ENCODE data around the gene TSPAN15. TPM values are rescaled to one million over a fixed set of nuclear protein-coding genes. Genes with fewer than 3 reads are reported as not detected.

The TSPAN15 gene
- total RNA-seq, 1 experiment from 2014 or later: 108 TPM

DNA sequence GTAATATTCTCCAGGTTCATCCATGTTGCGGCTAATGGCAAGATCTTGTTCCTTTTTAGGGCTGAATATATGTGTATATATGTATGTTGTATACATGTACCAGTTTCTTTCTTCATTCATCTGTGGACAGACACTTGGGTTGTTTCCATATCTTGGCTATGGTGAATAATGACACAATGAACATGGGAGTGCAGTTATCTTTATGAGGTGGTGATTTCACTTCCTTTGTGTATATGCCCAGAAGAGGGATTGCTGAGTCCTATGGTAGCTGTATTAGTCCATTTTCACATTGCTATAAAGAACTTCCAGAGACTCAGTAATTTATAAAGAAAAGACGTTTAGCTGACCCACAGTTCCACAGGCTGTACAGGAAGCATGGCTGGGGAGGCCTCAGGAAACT, 17.1 kb upstream of the TSPAN15 start:
- H2AFZ ChIP-seq: no peak overlapping the region
- H3K79me2 ChIP-seq (ENCODE audit: low read depth): no peaks in the 10 kb centered on the region
- no peaks in the 10 kb centered on the region for H3K36me3 ChIP-seq (ENCODE audit: low read depth)
- peaks cover 19% of the 10 kb centered on the region for H3F3A ChIP-seq (ENCODE audit: insufficient read depth, low read depth)
- ChIA-PET POLR2A (ENCODE audit: unreplicated experiment) (interaction anchor here (0.7 kb wide), 1 partner anchor 31 kb away, joined by 5 read pairs; no protein-coding TSS in a partner anchor), CTCF (no interaction called here)
- DNase-seq: no peak
- peaks cover 26% of the 10 kb centered on the region for H3K4me1 ChIP-seq (replicated peaks; ENCODE audit: insufficient read depth)
- H4K20me1 ChIP-seq (ENCODE audit: insufficient read depth): no peaks in the 10 kb centered on the region
- no peaks in the 10 kb centered on the region for H3K9me2 ChIP-seq (ENCODE audit: insufficient read depth)
- H3K27me3 ChIP-seq (ENCODE audit: insufficient read depth, low read depth): no peaks in the 10 kb centered on the region
- H3K4me3 ChIP-seq: no peak overlapping the region
- TF ChIP-seq EZH2 (IDR thresholded peaks at IDR 0.05; ENCODE audit: low read depth): no peak
- TF ChIP-seq, protein P1, sequence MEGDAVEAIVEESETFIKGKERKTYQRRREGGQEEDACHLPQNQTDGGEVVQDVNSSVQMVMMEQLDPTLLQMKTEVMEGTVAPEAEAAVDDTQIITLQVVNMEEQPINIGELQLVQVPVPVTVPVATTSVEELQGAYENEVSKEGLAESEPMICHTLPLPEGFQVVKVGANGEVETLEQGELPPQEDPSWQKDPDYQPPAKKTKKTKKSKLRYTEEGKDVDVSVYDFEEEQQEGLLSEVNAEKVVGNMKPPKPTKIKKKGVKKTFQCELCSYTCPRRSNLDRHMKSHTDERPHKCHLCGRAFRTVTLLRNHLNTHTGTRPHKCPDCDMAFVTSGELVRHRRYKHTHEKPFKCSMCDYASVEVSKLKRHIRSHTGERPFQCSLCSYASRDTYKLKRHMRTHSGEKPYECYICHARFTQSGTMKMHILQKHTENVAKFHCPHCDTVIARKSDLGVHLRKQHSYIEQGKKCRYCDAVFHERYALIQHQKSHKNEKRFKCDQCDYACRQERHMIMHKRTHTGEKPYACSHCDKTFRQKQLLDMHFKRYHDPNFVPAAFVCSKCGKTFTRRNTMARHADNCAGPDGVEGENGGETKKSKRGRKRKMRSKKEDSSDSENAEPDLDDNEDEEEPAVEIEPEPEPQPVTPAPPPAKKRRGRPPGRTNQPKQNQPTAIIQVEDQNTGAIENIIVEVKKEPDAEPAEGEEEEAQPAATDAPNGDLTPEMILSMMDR (conservative IDR thresholded peaks at IDR 0.05): no peak
- no peak overlapping the region for H3K27ac ChIP-seq
- no TSS peak for BruUV-seq (replicated peaks)
- H3K9me3 ChIP-seq (ENCODE audit: insufficient read depth, low read depth): no peaks in the 10 kb centered on the region
- intact Hi-C loops (cut with micrococcal nuclease; ENCODE audit: unreplicated experiment): no loop called here
- no peak overlapping the region for H3K4me2 ChIP-seq

- Histone ChIP-seq H3K9me2 (ENCODE audit: insufficient read depth) (no peaks in the 10 kb centered on the region), H3K27me3 (ENCODE audit: insufficient read depth, low read depth) (no peaks in the 10 kb centered on the region), H3K27ac (no peak overlapping the region), H3K36me3 (ENCODE audit: low read depth) (no peaks in the 10 kb centered on the region), H3K79me2 (ENCODE audit: low read depth) (no peaks in the 10 kb centered on the region), H3K4me2 (no peak overlapping the region), H4K20me1 (ENCODE audit: insufficient read depth) (no peaks in the 10 kb centered on the region), H3K4me1 (replicated peaks; ENCODE audit: insufficient read depth) (peaks cover 34% of the 10 kb centered on the region), H3F3A (ENCODE audit: insufficient read depth, low read depth) (peaks cover 27% of the 10 kb centered on the region), H3K9me3 (ENCODE audit: insufficient read depth, low read depth) (no peaks in the 10 kb centered on the region), H2AFZ (no peak overlapping the region), H3K4me3 (no peak overlapping the region)
- TF ChIP-seq, protein P1 (conservative IDR thresholded peaks at IDR 0.05): no peak
- no peak for TF ChIP-seq EZH2 (IDR thresholded peaks at IDR 0.05; ENCODE audit: low read depth)
- ChIA-PET POLR2A (ENCODE audit: unreplicated experiment) (no interaction called here), CTCF (no interaction called here)
- BruUV-seq (replicated peaks): no TSS peak
- no peak for DNase-seq
- intact Hi-C loops (cut with micrococcal nuclease; ENCODE audit: unreplicated experiment): no loop called here
Measured at GRCh38 chr10:69434926-69435325, 16.3 kb upstream of the TSPAN15 start.

- Histone ChIP-seq H3K27me3 (ENCODE audit: insufficient read depth, low read depth) (no peaks in the 10 kb centered on the region), H2AFZ (no peak overlapping the region), H3K79me2 (ENCODE audit: low read depth) (no peaks in the 10 kb centered on the region), H3K9me2 (ENCODE audit: insufficient read depth) (no peaks in the 10 kb centered on the region), H3F3A (ENCODE audit: insufficient read depth, low read depth) (peaks cover 38% of the 10 kb centered on the region), H3K36me3 (ENCODE audit: low read depth) (no peaks in the 10 kb centered on the region), H4K20me1 (ENCODE audit: insufficient read depth) (no peaks in the 10 kb centered on the region), H3K4me3 (no peak overlapping the region), H3K27ac (no peak overlapping the region), H3K9me3 (ENCODE audit: insufficient read depth, low read depth) (no peaks in the 10 kb centered on the region), H3K4me1 (replicated peaks; ENCODE audit: insufficient read depth) (peaks cover 45% of the 10 kb centered on the region), H3K4me2 (no peak overlapping the region)
- no peak for TF ChIP-seq EZH2 (IDR thresholded peaks at IDR 0.05; ENCODE audit: low read depth)
- TF ChIP-seq, protein P1 (conservative IDR thresholded peaks at IDR 0.05): no peak
- DNase-seq: no peak
- BruUV-seq (replicated peaks): no TSS peak
- POLR2A ChIA-PET (ENCODE audit: unreplicated experiment): no interaction called here
- intact Hi-C loops (cut with micrococcal nuclease; ENCODE audit: unreplicated experiment): no loop called here
- CTCF ChIA-PET: interaction anchor here (0.6 kb wide), 1 partner anchor 9 kb away, joined by 6 read pairs; no protein-coding TSS in a partner anchor
Measured at GRCh38 chr10:69435966-69436520, 15.2 kb upstream of the TSPAN15 start.
